Skin of body (tissue), 2 donors: ENCODE results near the gene NANP. TPM values are rescaled to one million over a fixed set of nuclear protein-coding genes. Genes with fewer than 3 reads are reported as not detected.
"Not testable (repeated sequence)": the region's sequence is repeated elsewhere in the genome, so short reads cannot be mapped to it uniquely, and the experiment has no call there.

Experiments
- DNase-seq: peaks from one replicate; lab custom pipeline; 2025; lab: John Stamatoyannopoulos, UW
- total RNA-seq: library from RNA; depleted of rRNA; stranded (reverse); fragments of >200 nt; gene quantifications from one replicate; pipeline ENCODE4 v1.2.3, GENCODE V29; 2014

Gene NANP
- total RNA-seq, 1 donor from 2014 or later, result 6.2 TPM

DNA sequence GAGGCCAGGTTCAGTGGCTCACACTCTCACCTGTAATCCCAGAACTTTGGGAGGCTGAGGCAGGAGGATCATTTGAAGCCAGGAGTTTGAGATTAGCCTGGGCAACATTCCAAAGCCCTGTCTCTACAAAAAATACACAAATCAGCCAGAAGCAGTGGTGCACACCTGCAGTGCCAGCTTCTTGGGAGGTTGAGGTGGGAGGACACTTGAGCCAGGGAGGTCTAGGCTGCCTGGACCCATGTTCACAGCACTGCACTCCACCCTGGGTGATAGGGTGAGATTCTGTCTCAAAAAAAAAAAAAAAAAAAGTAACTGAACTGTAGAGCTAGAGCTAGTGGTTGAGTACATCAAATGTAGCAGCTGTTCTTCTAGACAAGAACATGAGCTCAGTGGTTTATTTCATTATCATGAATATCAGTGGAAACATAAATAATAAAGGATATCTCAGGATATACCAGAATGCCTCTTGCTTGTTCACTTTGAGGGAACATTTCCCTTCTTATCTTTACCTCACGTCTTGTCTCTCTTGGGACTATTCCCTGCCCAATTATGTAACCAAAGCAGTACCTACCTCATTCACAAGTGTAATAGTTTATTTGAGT lies 17.6 kb downstream of the NANP start:
- no peak for DNase-seq

DNA sequence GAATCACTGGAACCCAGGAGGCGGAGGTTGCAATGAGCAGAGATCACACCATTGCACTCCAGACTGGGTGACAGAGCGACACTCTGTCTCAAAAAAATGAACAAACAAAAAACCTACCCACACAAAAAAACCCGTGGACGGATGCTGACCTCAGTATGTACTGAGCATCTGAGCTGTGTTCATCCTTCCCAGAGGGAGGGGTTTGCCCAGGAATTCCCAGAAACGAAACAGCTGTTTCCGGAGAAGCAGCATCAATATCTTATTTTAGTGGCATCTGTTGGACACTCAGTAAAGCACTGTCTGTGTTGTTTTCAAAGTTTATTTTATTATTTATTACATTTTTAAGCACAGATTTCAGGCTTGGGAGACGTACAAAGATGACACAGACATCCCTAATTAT lies 18.7 kb downstream of the NANP start:
- DNase-seq, result no peak

DNA sequence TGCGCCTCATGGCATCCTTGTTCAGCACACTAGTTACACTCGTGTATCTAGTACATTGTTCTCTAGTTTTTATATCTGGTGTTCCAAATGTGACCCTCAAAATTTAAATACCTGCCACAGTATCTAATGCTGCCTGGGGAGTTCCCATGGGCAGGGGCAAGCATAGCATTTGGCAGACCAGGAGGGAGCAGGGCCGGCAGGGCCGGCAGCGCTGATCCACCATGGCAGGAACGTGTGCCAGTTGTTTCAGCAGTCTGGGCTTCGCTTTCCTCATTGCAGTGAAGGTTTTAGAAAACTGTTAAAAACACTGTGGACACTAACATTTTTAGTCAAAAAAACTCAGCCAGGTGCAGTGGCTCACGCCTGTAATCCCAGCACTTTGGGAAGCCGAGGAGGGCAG lies 19.2 kb downstream of the NANP start:
- no peak for DNase-seq

DNA sequence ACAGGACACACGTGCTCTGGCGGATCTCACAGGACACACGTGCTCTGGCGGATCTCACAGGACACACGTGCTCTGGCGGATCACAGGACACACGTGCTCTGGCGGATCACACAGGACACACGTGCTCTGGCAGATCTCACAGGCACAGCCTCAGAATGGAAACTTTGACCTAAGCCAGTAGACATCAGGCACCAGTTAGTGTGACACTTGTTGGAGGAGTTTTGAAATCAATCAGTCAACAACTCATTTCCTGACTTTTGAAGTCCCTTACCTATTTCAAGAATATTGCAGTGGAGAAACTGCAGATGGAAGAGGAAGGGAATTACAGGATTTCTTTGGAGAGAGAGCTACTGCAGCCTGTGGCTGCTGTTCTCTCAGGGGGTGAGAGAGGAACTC lies 20.9 kb downstream of the NANP start:
- DNase-seq, result not testable (repeated sequence)

DNA sequence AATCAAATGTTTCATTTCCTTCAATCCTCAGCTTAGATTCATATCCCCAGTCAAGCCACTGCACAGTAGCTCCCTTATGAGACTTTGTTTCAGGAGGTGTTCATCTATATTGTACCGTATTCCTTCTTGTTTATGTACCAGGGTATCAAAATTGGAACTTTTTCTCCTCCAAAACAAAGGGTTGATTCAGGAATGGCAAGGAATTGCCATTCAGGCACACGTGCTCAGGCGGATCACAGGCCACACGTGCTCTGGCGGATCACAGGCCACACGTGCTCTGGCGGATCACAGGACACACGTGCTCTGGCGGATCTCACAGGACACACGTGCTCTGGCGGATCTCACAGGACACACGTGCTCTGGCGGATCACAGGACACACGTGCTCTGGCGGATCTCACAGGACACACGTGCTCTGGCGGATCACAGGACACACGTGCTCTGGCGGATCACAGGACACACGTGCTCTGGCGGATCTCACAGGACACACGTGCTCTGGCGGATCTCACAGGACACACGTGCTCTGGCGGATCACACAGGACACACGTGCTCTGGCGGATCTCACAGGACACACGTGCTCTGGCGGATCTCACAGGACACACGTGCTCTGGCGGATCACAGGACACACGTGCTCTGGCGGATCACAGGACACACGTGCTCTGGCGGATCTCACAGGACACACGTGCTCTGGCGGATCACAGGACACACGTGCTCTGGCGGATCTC lies 21.5 kb downstream of the NANP start:
- DNase-seq, result not testable (repeated sequence)

DNA sequence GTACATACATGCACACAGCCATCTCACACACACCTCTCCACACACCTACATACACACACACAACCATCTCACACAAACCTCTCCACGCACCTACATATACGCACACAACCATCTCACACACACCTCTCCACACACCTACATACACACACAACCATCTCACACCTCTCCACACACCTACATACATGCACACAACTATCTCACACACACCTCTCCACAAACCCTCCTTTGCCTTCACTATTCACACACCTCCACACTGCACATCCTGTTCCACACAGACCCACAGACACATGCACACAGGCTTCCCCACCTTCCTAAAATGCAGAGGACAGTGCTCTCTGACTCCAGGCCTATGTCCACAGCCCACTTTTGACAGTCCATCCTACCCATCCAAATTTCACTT lies 22.2 kb downstream of the NANP start:
- DNase-seq, result no peak

DNA sequence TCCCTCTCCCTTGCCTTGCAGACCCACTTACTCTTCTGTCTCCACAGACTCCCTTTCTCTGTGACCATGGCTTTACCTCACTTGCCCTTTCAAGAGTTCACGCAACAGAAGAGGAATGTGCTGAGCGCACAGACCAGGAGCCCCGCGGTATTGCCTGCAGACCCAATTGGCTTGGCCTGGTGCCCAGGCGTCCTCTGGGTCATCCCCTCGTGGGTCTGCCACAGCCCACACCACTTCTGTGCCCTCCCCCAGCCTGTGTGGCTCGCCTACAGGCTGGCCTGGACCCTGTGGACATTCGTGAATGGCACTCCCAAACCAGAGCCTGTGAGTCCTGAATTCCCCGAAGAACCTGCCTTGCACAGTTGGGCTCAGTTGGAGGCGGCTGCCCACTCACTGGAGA lies 23.2 kb downstream of the NANP start:
- DNase-seq, result no peak

DNA sequence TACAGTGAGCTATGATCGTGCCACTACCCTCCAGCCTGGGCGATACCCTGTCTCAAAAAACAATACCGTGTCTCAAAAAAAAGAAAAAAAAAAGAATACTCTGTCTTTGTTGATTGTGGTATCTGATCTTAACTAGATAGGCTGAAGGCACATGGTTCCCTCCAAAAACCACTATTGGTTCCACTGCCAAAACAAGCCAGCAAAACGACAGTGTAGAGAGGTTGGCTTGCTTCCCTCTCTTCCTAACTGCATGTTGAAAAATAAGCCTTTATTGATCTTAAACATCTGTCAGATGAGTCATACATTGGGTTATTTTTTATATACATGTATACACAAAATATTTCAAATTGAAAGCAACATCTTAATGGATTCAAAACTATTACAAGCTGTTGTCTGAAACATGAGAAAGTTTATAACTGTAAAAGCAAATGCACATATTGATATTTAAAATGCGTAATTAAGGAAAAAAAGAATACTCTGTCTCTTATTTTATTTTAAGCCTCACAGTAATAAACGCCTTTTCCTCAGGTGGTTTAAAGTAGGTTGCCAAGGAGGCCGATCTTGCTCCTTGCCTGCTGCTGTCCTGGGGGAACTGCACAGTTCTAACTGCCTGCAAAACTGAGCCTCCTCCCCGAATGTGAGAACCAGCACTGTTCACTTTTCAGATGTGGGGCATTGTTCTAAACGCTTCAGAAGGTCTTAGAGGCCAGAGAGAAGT lies 31.5 kb downstream of the NANP start:
- peak; percentile 13 for DNase-seq

DNA sequence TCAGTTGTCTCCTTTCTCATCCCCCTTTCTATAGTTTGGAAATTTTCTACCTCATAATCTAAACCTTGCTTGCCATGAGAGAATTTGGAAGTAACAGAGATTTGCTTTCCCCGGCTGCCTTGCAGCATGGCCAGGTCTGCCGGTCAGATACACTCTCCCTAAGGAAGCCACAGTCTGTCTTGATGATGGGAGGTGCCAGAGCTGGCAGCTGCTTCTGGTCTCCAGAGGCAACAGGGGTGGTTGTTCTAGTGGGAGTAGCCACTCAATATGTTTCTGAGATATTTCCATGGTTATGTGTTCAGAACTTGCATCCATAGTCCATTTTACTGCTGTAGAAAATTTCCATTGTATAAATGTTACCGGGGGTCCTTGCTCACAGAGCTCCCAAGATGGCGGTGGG lies 33.0 kb downstream of the NANP start:
- DNase-seq, result not testable (repeated sequence)

DNA sequence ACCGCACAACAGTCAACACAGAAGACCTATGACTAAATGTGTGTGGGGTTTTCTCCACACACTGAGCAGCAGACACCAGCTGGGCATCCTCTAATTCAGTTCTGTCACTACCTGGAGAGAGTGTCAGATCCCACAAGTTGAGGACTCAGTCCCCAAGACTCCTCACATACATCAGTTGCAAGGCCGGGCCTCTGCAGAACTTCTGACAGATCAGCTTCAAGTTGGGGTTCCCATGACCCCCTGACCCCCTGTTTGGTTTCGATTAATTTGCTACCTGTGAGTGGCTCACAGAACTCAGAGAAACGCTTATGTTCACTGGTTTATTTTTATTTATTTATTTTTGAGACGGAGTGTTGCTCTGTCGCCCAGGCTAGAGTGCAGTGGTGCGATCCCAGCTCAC lies 35.3 kb downstream of the NANP start:
- DNase-seq, result no peak

DNA sequence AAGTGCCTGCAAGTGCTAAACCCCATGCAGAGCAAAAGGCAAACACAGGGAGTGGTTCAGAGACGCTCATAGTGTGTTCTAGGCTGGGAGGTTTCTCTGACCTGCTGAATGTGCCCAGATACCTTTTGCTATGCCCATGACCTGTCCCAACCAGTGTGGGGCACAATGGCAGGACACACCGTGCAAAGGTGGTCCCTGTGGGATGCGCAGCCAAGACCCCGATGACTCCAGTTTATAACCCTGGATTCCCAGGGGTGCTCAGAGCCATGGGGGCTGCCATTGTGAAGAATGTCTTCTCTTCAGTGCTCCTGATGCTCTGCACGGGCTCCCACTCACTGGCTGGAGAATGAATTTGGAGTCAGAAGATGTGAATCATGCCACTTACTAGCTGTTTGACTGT lies 36.3 kb downstream of the NANP start:
- DNase-seq, result no peak

DNA sequence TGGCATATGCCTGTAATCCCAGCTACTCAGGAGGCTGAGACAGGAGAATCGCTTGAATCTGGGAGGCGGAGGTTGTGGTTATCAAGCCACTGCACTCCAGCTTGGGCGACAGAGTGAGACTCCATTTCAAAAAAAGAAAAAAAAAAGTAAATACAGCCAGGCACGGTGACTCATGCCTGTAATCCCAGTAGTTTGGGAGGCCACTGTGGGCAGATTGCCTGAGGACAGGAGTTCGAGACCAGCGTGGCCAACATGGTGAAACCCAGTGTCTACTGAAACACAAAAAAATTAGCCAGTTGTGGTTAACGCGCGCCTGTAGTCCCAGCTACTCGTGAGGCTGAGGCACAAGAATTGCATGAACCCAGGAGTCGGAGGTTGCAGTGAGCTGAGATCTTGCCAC lies 36.9 kb downstream of the NANP start:
- DNase-seq, result no peak

DNA sequence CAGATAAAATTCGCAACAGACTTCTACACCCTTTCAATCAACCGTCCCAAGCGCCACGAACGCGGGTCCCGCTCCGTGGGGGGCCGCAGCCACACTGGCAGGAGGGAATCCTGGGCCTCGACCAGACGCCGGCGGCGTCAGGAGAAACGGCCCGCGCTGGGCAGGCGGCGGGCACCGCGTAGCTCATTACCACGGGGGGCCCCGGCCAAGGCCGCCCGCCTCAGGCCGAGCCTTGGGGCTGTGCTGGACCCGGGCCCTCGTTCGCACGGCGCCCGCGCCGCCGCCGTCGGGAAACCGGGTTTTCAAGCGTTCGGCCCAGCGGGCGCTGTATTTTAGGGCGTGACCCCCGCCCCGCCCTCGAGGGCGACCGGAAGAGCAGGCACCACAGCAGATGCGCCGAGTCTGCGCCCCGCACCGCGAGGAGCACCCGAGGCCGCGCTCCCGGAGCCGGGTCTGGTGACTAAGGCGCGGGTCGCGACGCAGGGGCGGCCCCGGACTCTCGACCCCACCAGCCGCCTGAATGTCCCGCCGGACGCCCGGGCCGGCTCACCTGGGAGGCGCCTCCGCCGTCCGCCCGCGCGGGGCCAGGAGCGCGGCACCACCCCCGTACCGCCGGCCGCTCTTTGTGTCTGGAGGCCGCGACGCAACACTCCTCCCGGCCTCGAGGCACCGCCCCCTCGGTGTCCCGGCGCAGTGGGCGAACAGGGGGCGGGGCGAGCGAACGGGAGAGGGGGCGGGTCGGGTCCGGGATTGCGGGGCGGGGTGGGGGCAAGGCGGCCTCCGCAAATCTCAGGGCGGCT lies 38.7 kb downstream of the NANP start, which contains the start of gene NINL:
NINL (minus strand) TSS at position 627 of the 800 bp plus-strand sequence. CDS start 58,944 bp downstream, outside the sequence.
- peak; percentile 57 for DNase-seq

DNA sequence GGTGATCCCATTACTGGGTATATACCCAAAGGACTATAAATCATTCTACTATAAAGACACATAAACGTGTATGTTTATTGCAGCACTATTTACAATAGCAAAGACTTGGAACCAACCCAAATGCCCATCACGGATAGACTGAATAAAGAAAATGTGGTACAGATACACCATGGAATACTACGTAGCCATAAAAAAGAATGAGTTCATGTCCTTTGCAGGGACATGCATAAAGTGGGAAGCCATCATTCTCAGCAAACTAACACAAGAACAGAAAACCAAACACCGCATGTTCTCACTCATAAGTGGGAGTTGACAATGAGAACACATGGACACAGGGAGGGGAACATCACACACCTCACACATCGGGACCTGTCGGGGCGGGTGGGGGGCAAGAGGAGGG lies 40.2 kb downstream of the NANP start:
- DNase-seq, result not testable (repeated sequence)

DNA sequence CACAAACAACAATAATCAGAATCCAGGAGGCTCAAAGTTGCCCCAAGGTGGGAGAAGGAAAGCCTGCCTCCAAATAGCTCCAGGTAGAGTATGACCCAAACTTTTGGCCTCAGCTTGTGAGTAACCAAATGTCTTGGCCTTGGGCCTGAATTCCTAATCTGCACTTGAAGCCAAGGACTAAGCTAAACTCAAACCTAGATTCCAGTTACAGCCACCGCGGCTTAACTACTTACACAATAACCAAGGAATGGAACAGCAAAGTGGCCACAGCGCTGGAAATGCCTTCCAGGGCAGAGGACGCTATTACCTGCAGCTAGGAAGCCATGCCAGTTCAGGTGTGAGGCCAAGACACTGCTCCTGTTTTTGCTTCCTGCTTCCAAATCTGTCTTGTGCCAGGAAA lies 43.1 kb downstream of the NANP start:
- DNase-seq, result no peak

DNA sequence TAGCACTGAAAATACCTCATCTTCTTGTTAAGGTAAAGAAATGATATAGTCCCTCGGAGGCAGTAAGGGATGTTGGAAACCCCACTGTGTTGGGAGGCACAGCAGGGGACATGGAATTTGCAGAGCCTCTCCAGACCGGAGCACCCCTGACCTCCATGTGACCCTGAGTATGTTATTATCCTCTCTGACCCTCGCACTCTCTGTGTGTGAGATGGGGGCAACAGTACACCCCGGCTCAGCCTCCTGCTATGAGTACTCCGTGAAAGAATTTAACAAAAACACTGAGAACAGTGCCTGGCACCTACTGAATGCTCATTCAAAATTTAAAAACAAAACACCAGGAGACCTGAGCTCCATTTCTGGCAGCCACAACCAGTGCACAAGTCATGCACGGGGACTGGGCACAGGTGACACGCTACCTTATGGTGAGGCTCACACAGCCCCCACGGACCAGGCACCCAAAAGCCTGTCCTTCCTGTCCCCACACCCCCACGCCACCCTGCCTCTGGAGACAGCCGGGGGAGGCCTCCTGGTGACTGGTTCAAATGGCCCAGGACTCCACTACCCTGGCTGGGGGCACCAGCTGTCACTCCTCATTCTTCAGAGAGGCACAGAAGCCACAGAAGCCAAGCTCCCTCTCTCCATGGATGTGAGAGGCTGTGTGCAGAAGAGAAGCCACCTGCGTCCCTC lies 44.6 kb downstream of the NANP start:
- no peak for DNase-seq

DNA sequence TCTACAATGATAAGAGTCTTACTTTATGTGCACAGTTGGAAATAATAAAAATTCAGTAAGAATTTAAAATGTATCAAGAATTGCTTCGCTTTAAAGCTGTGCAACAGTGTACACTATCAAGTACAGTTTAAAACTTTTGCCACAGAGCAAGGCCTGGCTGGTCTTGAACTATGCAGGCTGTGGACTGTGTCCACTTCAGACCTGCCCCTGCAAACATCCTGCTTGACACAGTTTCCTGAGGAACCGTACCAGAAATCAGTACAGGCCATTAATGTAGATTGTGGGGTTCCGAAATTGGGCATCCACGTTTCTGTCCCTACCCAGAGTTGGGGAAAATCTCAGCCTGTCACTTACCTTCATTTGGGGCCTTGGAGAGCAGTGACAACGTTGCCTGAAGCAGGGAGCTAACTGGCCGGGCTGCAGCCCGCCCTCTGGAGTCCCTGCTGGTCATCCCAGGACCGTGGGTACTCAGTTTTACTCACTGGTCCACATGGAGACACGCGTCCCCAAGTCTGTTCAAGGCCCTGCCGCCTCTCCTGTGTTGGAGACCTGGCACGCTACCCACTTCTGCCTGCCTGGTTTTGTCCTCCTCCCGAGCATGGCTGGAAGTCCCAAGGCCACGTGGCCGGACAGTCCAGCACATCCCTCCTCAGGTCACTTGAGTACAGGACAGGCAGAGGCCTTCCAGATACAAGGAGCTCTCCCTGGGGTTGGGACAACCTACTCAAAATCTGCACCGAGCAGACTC lies 46.9 kb downstream of the NANP start:
- no peak for DNase-seq

DNA sequence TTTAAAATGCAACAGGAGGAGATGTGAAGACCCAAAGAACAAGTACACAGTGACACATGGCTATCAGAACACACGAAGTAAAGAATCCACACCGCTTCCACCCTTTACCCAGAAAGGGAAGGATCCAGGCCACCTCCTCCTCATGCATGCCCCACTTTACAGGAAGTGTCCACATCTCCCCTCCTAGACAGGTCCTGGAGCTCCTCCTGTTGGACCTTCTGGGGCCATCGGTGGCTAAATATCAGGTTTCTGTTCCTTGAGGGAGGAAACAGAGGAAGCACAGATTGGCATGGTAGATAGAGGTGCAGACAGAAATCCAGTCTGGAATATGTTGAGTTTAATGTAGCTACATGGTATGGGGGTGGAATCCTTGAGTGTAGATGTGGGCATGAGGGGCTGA lies 49.4 kb downstream of the NANP start:
- DNase-seq, result no peak

DNA sequence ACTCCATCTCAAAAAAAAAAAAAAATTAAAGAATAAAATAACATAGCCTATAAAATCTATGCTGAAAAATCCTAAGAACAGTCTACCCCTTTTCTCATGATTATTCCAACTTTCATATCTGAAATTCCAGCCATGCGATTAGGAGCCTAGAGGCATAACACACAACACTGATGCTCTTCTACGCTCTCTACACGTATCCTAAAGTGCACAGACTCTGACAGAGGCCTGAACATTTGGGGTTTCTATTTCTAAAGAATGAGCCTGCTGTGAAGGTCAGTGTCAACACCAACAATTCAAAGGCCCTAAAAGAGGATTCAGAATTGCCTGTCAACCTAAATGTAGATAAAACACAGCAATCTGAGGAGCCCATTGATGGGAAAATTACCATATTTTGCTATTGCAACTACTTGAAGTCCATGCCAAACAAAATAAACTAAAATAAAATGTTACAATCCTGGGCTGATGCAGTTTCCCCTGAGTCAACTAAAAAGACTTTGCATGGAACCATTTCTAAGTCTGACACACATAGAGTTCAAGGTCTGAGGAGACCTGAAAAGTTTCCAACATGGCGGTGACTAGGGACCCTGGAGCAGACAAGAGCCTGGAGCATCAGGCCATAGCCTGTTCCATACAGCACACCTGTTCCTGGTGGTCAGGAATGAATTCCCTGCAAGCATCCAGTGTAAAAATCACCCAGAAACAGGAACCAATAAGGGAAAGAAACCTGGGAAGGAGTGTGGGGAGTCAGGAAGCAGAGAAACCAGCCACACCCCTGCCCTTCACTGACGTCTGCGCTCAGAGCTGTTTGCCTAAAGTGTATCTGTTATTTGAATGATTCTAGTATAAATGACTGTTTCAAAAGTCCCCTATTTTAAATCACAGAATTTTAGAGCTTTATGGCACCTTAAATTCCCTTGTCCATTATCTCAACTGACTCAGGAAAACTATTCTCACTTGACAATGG lies 50.2 kb downstream of the NANP start:
- DNase-seq, result no peak
